GM12864 (cell line): Measurements from ENCODE around the gene CENPM.
A peak's percentile ranks its signal among the peaks of the same experiment; 100 is the strongest.

ENCODE experiments used
- DNase-seq: peaks from one replicate; pipeline ENCODE4 v3.0.0-alpha.2; 2011; ENCODE audit warnings: low read depth
- H3K4me3 ChIP-seq: 2 replicates; pipeline ENCODE4 v1.5.1; 2011; ENCODE audit warnings: mild to moderate bottlenecking, low read depth, low read length, control low read depth
- CTCF ChIP-seq: IDR thresholded peaks from 2 replicates; pipeline ENCODE4 v1.5.1; 2011; ENCODE audit warnings: low read depth, mild to moderate bottlenecking, moderate library complexity, low read length, control low read depth, inconsistent platforms; ENCODE audit errors: missing control alignments

CENPM gene

DNA sequence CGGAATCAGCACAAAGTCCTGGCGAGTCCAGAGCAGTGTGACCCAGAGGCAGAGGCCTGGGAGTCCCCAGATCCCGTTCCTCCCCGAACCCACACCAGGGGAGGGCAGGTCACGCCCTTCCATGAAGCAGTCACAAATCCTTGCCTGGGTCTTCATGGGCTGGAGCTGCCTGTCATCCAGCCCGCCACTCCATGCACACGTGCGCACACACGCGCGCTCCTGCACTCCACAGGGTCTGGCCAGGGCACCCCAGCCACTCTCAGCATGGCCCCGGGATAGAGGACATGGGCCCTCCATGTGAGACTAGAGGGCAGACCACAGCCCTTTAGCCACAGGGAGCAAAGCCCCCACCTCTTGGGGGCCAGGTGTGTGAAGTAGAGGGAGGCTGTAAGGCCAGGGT, 14.6 kb downstream of the CENPM start:
- no peak for TF ChIP-seq CTCF
- H3K4me3 ChIP-seq = no peak overlapping the region

DNA sequence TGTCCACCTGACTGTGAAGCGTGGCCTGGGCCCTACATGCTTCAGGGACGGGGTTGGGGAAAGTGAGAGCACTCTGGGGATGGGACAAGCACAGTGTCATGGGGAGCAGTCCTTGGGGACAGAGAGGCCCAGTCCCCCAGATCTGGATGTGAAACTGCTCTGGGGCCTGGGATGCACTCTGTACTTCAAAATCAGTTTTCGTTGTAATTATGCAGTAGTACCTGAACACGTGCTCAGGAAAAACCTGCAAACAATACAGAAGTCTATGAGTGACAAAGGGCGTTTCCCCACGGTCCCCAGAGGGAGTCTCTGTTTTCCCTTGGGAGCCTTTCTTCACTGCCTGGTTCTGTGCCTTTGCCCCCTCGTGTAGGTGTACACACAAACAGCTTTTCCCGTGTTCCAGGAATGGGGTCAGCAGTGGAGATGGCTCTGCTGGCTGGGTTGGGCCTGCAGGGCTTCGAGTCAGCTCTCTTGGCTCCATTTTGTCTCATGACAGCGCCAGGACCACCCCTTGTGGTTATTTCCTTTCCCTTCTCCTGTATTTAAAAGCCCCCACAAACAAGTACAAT, 15.2 kb downstream of the CENPM start:
- H3K4me3 ChIP-seq = no peak overlapping the region
- TF ChIP-seq CTCF = no peak
- DNase-seq = no peak

More for the DNA sequence above, 14.6 kb downstream of the CENPM start:
- DNase-seq = no peak

DNA sequence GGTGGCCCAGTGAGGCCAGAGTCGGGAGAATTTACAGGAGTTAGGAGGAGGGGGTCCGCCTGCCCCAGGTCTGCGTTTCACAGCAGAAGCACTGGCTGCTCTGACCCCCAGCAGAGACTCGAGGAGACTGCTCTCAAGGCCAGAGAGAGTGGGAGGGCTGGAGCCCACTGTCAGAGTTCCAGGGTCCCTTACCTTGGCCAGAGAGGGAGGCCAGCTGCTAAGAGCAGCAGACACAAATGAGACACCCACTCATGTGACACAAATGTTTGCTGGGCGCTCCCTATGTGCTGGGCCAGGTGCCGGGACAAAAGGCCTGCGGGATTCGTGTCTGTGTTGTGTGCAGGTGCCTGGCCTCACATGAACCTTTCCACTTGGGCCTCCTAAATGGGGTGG, 17.5 kb downstream of the CENPM start:
- no peak overlapping the region for H3K4me3 ChIP-seq
- DNase-seq = no peak
- TF ChIP-seq CTCF = no peak

DNA sequence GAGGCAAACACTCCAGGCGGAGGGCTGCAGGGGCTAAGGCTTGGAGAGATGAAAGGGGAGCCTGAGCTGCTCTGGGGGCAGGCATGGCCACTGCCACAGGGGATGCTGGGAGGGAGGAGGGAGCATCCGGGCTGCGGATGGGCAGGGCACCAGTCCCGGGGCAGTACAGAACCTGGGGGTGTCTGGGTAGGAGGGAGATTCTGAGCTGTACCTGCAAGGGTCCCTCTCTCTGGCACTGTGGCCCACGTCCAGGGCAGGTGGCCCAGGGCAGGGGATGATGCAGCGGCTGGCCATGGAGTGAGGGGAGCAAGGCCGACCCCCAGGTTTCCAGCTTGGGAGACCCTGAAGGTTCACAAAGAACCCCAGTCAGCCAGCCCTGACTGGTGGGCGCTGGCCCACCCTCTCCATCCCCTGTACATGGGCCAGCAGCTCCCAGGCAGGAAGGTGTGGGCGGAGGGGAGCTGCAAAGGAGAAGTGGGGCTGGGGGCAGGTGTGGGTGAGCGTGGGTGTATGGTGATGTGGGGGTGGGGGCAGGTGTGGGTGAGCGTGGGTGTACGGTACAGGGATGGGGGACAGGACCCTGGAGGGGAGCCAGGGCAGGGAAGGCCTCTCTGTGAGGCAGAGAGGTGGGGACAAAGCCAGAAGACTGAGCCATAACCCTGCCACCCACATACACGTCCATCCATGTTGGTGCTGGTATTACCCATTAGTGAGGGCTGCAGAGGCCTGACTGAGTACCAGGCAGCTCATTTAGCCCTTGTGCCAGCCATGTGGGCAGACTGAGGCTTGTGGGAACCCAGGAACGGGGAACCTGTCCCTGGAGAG, 18.1 kb downstream of the CENPM start:
- DNase-seq = no peak
- no peak overlapping the region for H3K4me3 ChIP-seq
- TF ChIP-seq CTCF = no peak

GRCh38 chr22:41927813-41928212, 19.1 kb downstream of the CENPM start:
- no peak overlapping the region for H3K4me3 ChIP-seq
- no peak for DNase-seq
- no peak for TF ChIP-seq CTCF

DNA sequence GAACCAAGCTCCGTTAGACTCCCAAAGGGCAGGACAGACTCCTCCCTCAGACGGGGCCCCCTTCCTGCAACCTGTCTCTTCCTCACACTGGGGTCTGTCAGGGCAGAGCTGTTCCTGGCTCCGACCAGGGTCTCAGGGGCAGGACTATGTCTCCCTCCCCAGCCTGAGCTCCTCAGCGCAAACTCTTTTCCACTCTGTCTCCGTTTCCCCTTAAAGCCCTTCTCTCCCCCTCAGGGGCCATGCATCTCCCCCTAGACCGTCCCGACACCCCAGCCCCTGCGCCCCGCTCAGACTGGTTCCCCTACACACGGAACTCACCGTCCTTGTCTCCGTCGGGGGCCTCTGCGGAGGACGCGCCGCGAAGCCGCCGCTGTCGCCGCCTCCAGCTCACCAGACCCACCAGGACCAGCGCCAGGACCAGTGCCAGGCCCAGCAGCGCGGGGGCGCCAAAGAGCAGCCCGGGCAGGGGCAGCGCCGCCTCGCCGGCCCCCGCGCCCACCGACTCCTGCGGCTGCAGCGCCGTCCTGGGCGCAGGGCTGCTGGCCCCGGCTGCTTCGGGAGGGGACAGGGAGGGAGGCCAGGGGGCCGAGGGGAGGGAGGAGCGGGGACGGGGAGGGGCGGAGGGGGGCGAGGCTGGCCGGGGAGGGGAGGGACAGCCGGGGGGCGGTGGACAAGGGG, 21.0 kb downstream of the CENPM start:
- no peak for DNase-seq
- H3K4me3 ChIP-seq = peak overlapping the region; percentile 70
- TF ChIP-seq CTCF = peak; percentile 85
